ENCODE measurements around the gene CDK16. TPM values are rescaled to one million over a fixed set of nuclear protein-coding genes. Genes with fewer than 3 reads are reported as not detected.

The CDK16 gene
- total RNA-seq, 2 experiments from 2014 or later: 62.7 to 78.9 TPM

DNA sequence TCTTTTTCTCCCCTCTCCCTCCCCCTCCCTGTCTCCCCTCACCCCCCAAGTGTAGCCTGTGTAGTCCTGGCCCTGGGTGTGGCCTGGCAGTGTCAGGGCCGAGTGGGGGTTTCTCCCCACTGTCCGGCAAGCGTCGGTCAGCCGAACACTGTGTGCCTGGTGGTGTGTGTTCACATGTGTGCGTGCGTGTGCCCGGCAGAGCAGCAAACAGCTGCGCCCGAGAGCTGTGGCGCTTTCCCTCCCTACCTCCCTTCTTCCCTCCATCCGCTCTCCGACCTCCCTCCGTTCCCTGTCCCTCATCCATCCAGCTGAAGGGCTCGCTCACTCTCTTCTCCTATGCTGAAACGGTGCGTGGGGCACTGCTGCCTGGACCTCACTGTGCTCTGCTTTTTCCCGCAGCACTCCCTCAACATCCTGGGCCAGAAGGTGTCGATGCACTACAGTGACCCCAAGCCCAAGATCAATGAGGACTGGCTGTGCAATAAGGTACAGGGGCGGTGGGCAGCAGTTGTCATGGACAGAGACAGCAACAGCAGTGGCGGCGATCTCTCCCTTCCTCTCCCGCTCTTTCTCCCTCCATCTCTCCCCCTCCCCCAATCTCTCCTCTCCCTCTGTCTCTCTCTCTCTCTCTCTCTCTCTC, 42.3 kb upstream of the CDK16 start:
- no peaks in the 10 kb centered on the region for H3K9me3 Mint-ChIP-seq (ENCODE audit: low read depth)
- intact Hi-C loops (cut with DNase I, micrococcal nuclease): no loop called here
- H3K4me1 Mint-ChIP-seq: no peaks in the 10 kb centered on the region
- POLR2A ChIA-PET: no interaction called here
- no peak overlapping the region for H3K27ac Mint-ChIP-seq
- no peak overlapping the region for H3K4me3 Mint-ChIP-seq
- H3K36me3 Mint-ChIP-seq (ENCODE audit: low read depth): peaks cover 26% of the 10 kb centered on the region
- CTCF ChIA-PET: no interaction called here
- DNase-seq (no peak), ATAC-seq (no peak)
- no peaks in the 10 kb centered on the region for H3K27me3 Mint-ChIP-seq

DNA sequence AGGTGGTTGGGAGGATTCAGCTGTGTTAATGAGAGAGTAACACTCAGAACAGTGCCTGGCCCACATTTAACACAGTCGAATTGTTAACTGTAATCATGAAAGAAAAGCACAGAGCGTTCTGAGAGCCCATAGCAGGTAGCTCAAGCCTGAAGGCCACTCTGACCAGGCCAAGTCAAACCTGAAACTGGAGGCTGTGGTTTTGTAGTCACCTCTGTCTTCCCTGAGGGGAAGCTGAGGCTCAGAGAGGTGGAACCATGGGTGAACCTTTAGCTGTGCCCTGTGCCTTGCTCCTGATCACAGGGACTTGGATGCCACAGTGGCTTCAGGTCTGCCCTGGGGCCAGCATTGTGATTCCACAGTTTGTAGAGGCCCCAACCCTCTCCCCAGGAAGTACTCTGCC, 41.4 kb upstream of the CDK16 start:
- Mint-ChIP-seq H3K27me3 (no peaks in the 10 kb centered on the region), H3K4me3 (no peak overlapping the region), H3K36me3 (ENCODE audit: low read depth) (peaks cover 21% of the 10 kb centered on the region), H3K27ac (no peak overlapping the region), H3K4me1 (no peaks in the 10 kb centered on the region), H3K9me3 (ENCODE audit: low read depth) (no peaks in the 10 kb centered on the region)
- intact Hi-C loops (cut with DNase I, micrococcal nuclease): no loop called here
- ChIA-PET POLR2A (no interaction called here), CTCF (no interaction called here)
- DNase-seq (no peak), ATAC-seq (no peak)

DNA sequence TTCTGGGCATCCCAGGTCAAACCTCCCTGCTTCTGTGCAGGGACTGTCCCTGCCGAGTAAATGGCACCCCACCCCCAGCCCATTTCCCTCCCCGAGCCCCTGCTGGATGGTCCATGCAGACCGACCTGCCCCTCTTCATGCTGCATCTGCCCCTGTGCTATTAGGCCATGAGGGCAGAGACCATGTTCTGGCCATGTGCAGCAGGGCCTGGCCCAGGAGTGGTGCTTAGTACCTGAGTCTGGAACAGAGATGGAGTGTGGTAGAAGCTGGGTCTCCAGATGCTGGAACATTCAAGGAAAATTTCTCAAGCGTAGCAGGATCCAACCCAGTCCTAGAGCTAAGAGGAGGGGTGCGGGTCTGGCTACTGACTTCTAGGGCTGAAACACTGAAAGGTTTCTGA, 40.1 kb upstream of the CDK16 start:
- Mint-ChIP-seq H3K27me3 (no peaks in the 10 kb centered on the region), H3K9me3 (ENCODE audit: low read depth) (no peaks in the 10 kb centered on the region), H3K4me3 (no peak overlapping the region), H3K36me3 (ENCODE audit: low read depth) (peaks cover 24% of the 10 kb centered on the region), H3K4me1 (no peaks in the 10 kb centered on the region), H3K27ac (no peak overlapping the region)
- intact Hi-C loops (cut with DNase I, micrococcal nuclease): no loop called here
- CTCF ChIA-PET: no interaction called here
- no peak for DNase-seq
- no peak for ATAC-seq
- POLR2A ChIA-PET: no interaction called here

DNA sequence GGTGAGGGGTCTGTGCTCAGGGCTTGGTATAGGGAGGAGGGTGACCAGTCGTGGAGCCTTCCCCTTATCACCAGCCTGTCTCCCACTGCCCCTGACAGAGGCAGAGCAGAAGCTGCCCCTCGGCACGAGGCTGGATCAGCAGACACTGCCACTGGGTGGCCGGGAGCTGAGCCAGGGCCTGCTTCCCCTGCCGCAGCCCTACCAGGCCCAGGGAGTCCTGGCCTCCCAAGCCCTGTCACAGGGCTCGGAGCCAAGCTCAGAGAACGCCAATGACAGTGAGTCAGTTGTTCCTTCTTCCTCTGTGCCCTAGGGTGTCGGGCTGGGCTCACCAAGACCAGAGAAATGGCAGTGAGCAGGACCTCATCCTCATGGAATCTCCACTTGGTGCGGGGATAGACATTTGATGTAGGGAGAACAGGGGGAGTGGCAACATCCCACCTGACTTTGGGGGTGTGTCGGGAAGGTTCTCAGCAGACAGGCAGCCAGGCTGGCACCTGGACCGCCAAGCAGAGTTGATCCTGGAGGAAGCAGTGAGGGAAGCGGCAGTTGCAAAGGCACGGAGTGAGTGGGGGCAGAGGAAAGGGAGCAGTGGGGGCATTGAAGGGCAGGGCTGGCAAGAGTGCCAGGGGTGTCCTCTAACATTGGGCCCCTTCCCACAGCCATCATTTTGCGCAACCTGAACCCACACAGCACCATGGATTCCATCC, 39.1 kb upstream of the CDK16 start:
- POLR2A ChIA-PET: no interaction called here
- no peak for ATAC-seq
- Mint-ChIP-seq H3K27me3 (no peaks in the 10 kb centered on the region), H3K4me1 (no peaks in the 10 kb centered on the region), H3K4me3 (no peak overlapping the region), H3K36me3 (ENCODE audit: low read depth) (peaks cover 24% of the 10 kb centered on the region), H3K27ac (no peak overlapping the region), H3K9me3 (ENCODE audit: low read depth) (no peaks in the 10 kb centered on the region)
- CTCF ChIA-PET: no interaction called here
- DNase-seq: no peak
- intact Hi-C loops (cut with DNase I, micrococcal nuclease): no loop called here

DNA sequence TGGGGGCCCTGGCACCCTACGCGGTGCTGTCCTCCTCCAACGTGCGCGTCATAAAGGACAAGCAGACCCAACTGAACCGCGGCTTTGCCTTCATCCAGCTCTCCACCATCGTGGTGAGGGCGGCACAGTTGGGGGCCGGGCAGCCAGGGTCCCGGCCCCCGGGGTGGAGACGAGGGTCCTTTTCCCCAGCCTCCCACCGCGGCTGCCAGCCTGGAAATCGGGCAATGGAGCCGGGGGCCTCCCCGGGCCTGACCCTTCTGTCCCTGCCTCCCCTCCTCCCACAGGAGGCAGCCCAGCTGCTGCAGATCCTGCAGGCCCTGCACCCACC, 38.6 kb upstream of the CDK16 start:
- no peak for ATAC-seq
- POLR2A ChIA-PET: no interaction called here

DNA sequence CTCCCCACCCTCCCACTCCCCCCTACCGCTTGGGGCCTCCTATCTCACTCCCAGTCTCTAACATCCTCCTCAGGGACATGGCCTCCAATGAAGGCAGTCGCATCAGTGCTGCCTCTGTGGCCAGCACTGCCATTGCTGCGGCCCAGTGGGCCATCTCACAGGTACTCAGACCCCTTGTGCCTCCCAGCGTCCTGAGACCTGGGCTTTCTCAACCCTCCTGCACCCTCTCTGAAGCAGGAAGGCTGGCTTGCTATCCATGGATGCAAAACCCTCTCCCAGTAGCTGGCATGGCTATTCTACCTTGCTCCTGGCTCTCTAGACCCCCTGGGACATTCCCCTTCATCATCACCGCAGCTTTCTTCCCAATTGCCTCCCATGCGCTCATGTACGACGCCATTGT, 38.1 kb upstream of the CDK16 start:
- H3K4me3 Mint-ChIP-seq: no peak overlapping the region
- no peaks in the 10 kb centered on the region for H3K4me1 Mint-ChIP-seq
- POLR2A ChIA-PET: no interaction called here
- H3K27me3 Mint-ChIP-seq: no peaks in the 10 kb centered on the region
- no peak for ATAC-seq
- H3K36me3 Mint-ChIP-seq (ENCODE audit: low read depth): peaks cover 29% of the 10 kb centered on the region
- DNase-seq: no peak
- H3K9me3 Mint-ChIP-seq (ENCODE audit: low read depth): no peaks in the 10 kb centered on the region
- CTCF ChIA-PET: interaction anchor here (0.6 kb wide), 1 partner anchor 69 kb away, joined by 3 read pairs; no protein-coding TSS in a partner anchor
- no peak overlapping the region for H3K27ac Mint-ChIP-seq
- intact Hi-C loops (cut with DNase I, micrococcal nuclease): no loop called here

More for the DNA sequence above, 38.6 kb upstream of the CDK16 start:
- Mint-ChIP-seq H3K27me3 (no peaks in the 10 kb centered on the region), H3K4me3 (no peak overlapping the region), H3K4me1 (no peaks in the 10 kb centered on the region), H3K27ac (no peak overlapping the region), H3K9me3 (ENCODE audit: low read depth) (no peaks in the 10 kb centered on the region), H3K36me3 (ENCODE audit: low read depth) (peaks cover 29% of the 10 kb centered on the region)
- CTCF ChIA-PET: no interaction called here
- intact Hi-C loops (cut with DNase I, micrococcal nuclease): no loop called here
- DNase-seq: no peak

DNA sequence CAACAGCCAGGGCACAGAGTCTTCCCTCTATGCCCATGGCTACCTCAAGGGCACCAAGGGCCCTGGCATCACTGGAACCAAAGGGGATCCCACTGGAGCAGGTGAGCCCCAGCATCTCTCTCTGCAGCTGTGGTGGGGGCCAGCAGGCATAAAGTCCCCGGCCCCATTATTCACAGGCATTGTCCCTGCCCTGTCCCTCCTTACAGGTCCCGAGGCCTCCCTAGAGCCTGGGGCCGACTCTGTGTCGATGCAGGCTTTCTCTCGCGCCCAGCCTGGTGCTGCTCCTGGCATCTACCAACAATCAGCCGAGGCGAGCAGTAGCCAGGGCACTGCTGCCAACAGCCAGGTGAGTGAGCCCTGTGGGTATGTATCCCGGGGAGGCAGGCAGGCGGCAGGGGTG, 37.2 kb upstream of the CDK16 start:
- Mint-ChIP-seq H3K27ac (no peak overlapping the region), H3K4me1 (no peaks in the 10 kb centered on the region), H3K4me3 (no peak overlapping the region), H3K9me3 (ENCODE audit: low read depth) (no peaks in the 10 kb centered on the region), H3K27me3 (no peaks in the 10 kb centered on the region), H3K36me3 (ENCODE audit: low read depth) (peaks cover 31% of the 10 kb centered on the region)
- ATAC-seq (no peak), DNase-seq (no peak)
- ChIA-PET CTCF (no interaction called here), POLR2A (no interaction called here)
- intact Hi-C loops (cut with DNase I, micrococcal nuclease): no loop called here

DNA sequence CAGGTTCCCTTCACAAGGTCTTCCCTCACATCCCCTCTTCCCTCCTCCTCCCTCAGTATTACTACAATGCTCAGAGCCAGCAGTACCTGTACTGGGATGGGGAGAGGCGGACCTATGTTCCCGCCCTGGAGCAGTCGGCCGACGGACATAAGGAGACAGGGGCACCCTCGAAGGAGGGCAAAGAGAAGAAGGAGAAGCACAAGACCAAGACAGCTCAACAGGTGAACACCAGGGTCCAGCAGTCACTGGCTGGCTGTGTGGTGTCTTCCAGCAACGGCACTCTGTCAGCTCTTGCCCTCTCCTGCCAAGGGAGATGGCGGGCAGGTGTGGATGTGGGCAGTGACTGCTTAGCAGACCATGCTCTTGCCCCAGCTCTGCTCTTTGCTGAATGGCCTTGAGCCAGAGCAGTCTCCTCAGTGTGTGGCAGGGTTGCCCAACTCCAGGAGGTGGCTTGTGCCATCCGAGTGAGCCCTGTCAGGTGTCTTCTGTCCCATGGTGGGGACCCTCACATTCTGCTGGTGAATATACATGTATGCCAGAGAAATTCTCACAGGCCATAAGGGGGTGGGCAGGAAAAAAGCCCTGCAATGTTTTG, 36.3 kb upstream of the CDK16 start:
- no peak overlapping the region for H3K27ac Mint-ChIP-seq
- no peaks in the 10 kb centered on the region for H3K4me1 Mint-ChIP-seq
- H3K9me3 Mint-ChIP-seq (ENCODE audit: low read depth): no peaks in the 10 kb centered on the region
- ChIA-PET CTCF (no interaction called here), POLR2A (no interaction called here)
- H3K27me3 Mint-ChIP-seq: no peaks in the 10 kb centered on the region
- H3K4me3 Mint-ChIP-seq: no peak overlapping the region
- ATAC-seq (no peak), DNase-seq (no peak)
- H3K36me3 Mint-ChIP-seq (ENCODE audit: low read depth): peaks cover 30% of the 10 kb centered on the region
- intact Hi-C loops (cut with DNase I, micrococcal nuclease): no loop called here

DNA sequence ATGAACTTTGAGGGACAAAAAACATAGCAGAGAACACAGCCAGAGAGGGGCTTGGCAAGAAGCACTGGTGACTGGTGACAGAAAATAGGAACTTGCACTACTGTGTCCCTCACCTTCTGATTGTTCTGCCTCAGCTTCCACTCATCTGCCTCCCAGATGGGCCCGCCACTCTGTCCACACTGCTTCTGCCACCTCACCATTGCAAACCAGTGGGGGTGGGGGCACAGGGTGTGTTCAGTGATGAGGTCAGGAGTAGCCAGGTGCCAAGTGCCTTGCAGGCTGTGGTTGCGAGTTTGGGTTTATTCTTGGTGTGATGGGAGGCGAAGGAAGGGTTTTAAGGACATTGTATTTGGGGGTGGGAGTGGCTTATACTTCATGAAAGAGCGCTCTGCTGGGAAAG, 34.0 kb upstream of the CDK16 start:
- no peak for DNase-seq
- Mint-ChIP-seq H3K4me3 (no peak overlapping the region), H3K9me3 (ENCODE audit: low read depth) (no peaks in the 10 kb centered on the region), H3K4me1 (peaks cover 17% of the 10 kb centered on the region), H3K27ac (no peak overlapping the region), H3K36me3 (ENCODE audit: low read depth) (peaks cover 23% of the 10 kb centered on the region), H3K27me3 (no peaks in the 10 kb centered on the region)
- ChIA-PET CTCF (no interaction called here), POLR2A (no interaction called here)
- intact Hi-C loops (cut with DNase I, micrococcal nuclease): no loop called here
- no peak for ATAC-seq

DNA sequence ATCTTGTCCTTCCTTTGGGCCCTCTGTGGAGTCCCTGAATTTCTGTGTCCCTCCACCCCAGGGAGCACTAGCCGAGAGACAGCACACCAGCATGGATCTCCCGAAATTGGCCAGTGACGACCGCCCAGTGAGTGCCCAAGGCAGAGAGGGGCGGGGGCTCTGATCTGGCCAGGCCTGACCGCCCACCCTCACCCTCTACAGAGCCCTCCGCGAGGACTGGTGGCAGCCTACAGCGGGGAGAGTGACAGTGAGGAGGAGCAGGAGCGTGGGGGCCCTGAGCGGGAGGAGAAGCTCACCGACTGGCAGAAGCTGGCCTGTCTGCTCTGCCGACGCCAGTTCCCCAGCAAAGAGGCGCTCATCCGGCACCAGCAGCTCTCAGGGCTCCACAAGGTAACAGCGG, 33.2 kb upstream of the CDK16 start:
- no peak overlapping the region for H3K4me3 Mint-ChIP-seq

DNA sequence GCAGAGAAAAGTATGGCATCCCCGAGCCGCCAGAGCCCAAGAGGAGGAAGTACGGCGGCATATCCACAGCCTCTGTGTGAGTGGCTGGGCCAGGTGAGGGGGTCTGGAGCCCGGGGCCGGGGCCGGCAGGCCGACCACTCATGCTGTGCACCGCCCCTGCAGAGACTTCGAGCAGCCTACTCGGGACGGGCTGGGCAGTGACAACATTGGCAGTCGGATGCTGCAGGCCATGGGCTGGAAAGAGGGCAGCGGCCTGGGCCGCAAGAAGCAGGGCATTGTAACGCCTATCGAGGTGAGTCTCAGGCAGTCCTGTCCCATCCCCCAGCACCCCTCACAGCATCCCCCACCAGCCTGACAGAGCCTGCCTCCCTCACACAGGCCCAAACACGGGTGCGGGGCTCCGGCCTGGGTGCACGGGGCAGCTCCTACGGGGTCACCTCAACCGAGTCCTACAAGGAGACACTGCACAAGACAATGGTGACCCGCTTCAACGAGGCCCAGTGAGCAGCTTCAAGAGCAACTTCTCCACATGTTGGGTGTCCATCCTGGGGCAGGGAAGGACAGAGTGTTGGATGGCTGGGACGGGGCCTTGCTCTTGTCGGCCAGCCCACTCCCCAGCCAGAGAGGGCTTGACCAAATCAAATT, 32.3 kb upstream of the CDK16 start:
- H3K36me3 Mint-ChIP-seq (ENCODE audit: low read depth): peaks cover 22% of the 10 kb centered on the region
- H3K27ac Mint-ChIP-seq: no peak overlapping the region
- POLR2A ChIA-PET: no interaction called here
- CTCF ChIA-PET: no interaction called here
- DNase-seq: no peak
- no peak overlapping the region for H3K4me3 Mint-ChIP-seq
- intact Hi-C loops (cut with DNase I, micrococcal nuclease): no loop called here
- ATAC-seq: no peak
- peaks cover 20% of the 10 kb centered on the region for H3K4me1 Mint-ChIP-seq
- no peaks in the 10 kb centered on the region for H3K9me3 Mint-ChIP-seq (ENCODE audit: low read depth)
- no peaks in the 10 kb centered on the region for H3K27me3 Mint-ChIP-seq

More for the DNA sequence above, 33.2 kb upstream of the CDK16 start:
- ATAC-seq: no peak
- no peak for DNase-seq
- H3K9me3 Mint-ChIP-seq (ENCODE audit: low read depth): no peaks in the 10 kb centered on the region
- H3K4me1 Mint-ChIP-seq: peaks cover 17% of the 10 kb centered on the region
- H3K27me3 Mint-ChIP-seq: no peaks in the 10 kb centered on the region
- CTCF ChIA-PET: no interaction called here
- H3K36me3 Mint-ChIP-seq (ENCODE audit: low read depth): peaks cover 22% of the 10 kb centered on the region
- no peak overlapping the region for H3K27ac Mint-ChIP-seq
- intact Hi-C loops (cut with DNase I, micrococcal nuclease): no loop called here
- POLR2A ChIA-PET: no interaction called here

DNA sequence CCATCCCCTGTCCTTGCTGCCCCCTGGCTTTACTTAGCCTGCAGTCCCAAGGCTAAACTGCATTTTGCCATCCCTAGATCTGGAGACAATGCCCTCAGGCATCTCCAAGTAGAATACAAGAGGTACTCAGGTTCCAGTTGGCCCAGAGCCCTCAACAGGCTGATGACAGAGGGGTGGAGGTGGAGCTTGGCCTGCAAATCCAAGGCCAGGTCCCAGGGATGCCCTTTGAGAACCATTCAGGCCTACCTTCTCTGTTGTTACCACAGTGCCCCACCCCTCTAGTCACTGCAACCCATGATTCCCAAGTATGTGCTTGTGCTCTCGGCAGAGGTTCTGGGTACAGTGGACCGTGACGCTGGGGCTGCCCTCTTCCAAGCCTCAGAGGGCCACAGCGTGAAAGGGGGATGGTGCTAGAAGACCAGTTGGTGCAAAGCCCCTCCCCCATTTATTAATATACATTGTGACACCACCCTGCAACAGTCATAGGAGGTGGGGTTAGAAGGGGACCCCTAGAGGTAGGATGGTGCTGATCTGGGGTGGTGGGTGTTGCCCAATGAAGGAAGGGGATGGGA, 31.3 kb upstream of the CDK16 start:
- intact Hi-C loops (cut with DNase I, micrococcal nuclease): no loop called here
- no peak overlapping the region for H3K27ac Mint-ChIP-seq
- H3K36me3 Mint-ChIP-seq (ENCODE audit: low read depth): peaks cover 22% of the 10 kb centered on the region
- DNase-seq (no peak), ATAC-seq (no peak)
- H3K4me1 Mint-ChIP-seq: peaks cover 21% of the 10 kb centered on the region
- CTCF ChIA-PET: interaction anchor here (0.6 kb wide), 1 partner anchor 13 kb away, joined by 3 read pairs; no protein-coding TSS in a partner anchor
- no peak overlapping the region for H3K4me3 Mint-ChIP-seq
- POLR2A ChIA-PET: interaction anchor here (0.6 kb wide), 1 partner anchor 39 kb away, joined by 4 read pairs; no protein-coding TSS in a partner anchor
- H3K9me3 Mint-ChIP-seq (ENCODE audit: low read depth): no peaks in the 10 kb centered on the region
- H3K27me3 Mint-ChIP-seq: no peaks in the 10 kb centered on the region
